Subcutaneous adipose tissue (tissue), 4 donors: ENCODE results near the gene ZNF628. TPM values are rescaled to one million over a fixed set of nuclear protein-coding genes. Genes with fewer than 3 reads are reported as not detected.

Experiments used
- total RNA-seq, 4 donors: library from RNA; depleted of rRNA; stranded (reverse); fragments of >200 nt; gene quantifications; one replicate each; pipeline ENCODE4 v1.1.0, GENCODE V29; 2016
- TF ChIP-seq, protein P1 (sequence below): fragments of 450-650 bp; IDR thresholded peaks from one replicate; pipeline ENCODE4 v1.5.1; 2016; ENCODE audit warnings: low read depth, mild to moderate bottlenecking, control low read depth, antibody characterized with exemption, moderate library complexity

ZNF628 gene
- total RNA-seq, 4 donors from 2014 or later: 0.88 to 2.6 (median 2.3) TPM

- TF ChIP-seq, protein P1, sequence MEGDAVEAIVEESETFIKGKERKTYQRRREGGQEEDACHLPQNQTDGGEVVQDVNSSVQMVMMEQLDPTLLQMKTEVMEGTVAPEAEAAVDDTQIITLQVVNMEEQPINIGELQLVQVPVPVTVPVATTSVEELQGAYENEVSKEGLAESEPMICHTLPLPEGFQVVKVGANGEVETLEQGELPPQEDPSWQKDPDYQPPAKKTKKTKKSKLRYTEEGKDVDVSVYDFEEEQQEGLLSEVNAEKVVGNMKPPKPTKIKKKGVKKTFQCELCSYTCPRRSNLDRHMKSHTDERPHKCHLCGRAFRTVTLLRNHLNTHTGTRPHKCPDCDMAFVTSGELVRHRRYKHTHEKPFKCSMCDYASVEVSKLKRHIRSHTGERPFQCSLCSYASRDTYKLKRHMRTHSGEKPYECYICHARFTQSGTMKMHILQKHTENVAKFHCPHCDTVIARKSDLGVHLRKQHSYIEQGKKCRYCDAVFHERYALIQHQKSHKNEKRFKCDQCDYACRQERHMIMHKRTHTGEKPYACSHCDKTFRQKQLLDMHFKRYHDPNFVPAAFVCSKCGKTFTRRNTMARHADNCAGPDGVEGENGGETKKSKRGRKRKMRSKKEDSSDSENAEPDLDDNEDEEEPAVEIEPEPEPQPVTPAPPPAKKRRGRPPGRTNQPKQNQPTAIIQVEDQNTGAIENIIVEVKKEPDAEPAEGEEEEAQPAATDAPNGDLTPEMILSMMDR: no peak
Measured at GRCh38 chr19:55527197-55528029, 51.0 kb downstream of the ZNF628 start.

- TF ChIP-seq, protein P1: no peak
Measured at GRCh38 chr19:55528030-55528803, 51.8 kb downstream of the ZNF628 start.

GRCh38 chr19:55529636-55530234 is 53.3 kb downstream of the ZNF628 start:
- TF ChIP-seq, protein P1: no peak

- TF ChIP-seq, protein P1: no peak
Measured at GRCh38 chr19:55530996-55531395, 54.6 kb downstream of the ZNF628 start.

Other genes starting within 250 kb of the ZNF628 start
- gene TMEM86B, start 247.9 kb upstream of the ZNF628 start, total RNA-seq: 1 to 10 TPM in 1 of 4 donors, under 1 TPM in 1, not detected in 2; 0.22 to 2.3 TPM
- gene PPP6R1, start 217.6 kb upstream of the ZNF628 start, total RNA-seq: 10 to 100 TPM; 23.6 to 42.8 (median 26.6) TPM
- 10 to 100 TPM in 2 of 4 donors, 1 to 10 TPM in 2; 4.9 to 17.9 (median 10.4) TPM for gene HSPBP1, start 196.5 kb upstream of the ZNF628 start, total RNA-seq
- 1 to 10 TPM in 1 of 4 donors, under 1 TPM in 1, not detected in 2; 0.38 to 1.1 TPM for gene BRSK1, start 192.6 kb upstream of the ZNF628 start, total RNA-seq
- 10 to 100 TPM in 3 of 4 donors, 1 to 10 TPM in 1; 10.0 to 17.8 (median 14.4) TPM for gene TMEM150B, start 151.3 kb upstream of the ZNF628 start, total RNA-seq
- 10 to 100 TPM in 1 of 4 donors, 1 to 10 TPM in 3; 7.0 to 24.1 (median 8.0) TPM for gene KMT5C, start 136.7 kb upstream of the ZNF628 start, total RNA-seq
- not detected for gene COX6B2, start 121.9 kb upstream of the ZNF628 start, total RNA-seq
- not detected for gene GARIN5B, start 113.4 kb upstream of the ZNF628 start, total RNA-seq
- not detected for gene IL11, start 106.2 kb upstream of the ZNF628 start, total RNA-seq
- not detected for gene TMEM190, start 99.8 kb upstream of the ZNF628 start, total RNA-seq
- 1 to 10 TPM in 1 of 4 donors, under 1 TPM in 1, not detected in 2; 0.44 to 2.8 TPM for gene TMEM238, start 92.3 kb upstream of the ZNF628 start, total RNA-seq
- 100 to 1,000 TPM; 283 to 590 (median 367) TPM for gene RPL28, start 90.7 kb upstream of the ZNF628 start, total RNA-seq
- gene UBE2S, start 68.8 kb upstream of the ZNF628 start, total RNA-seq: 10 to 100 TPM in 1 of 4 donors, 1 to 10 TPM in 3; 4.1 to 12.8 (median 8.6) TPM
- gene SHISA7, start 33.3 kb upstream of the ZNF628 start, total RNA-seq: under 1 TPM in 1 of 4 donors, not detected in 3; 0.16 TPM
- 10 to 100 TPM; 38.2 to 62.4 (median 45.7) TPM for gene ISOC2, start 15.0 kb upstream of the ZNF628 start, total RNA-seq
- not detected for gene C19orf85, start 11.9 kb upstream of the ZNF628 start, total RNA-seq
- gene NAT14, start 8.6 kb downstream of the ZNF628 start, total RNA-seq: 1 to 10 TPM; 1.0 to 2.3 (median 1.6) TPM
- gene SSC5D, start 11.8 kb downstream of the ZNF628 start, total RNA-seq: 10 to 100 TPM in 2 of 4 donors, 1 to 10 TPM in 2; 2.1 to 16.7 (median 9.1) TPM
- gene SBK2, start 60.5 kb downstream of the ZNF628 start, total RNA-seq: not detected
- not detected for gene SBK3, start 68.9 kb downstream of the ZNF628 start, total RNA-seq
- 1 to 10 TPM in 1 of 4 donors, under 1 TPM in 2, not detected in 1; 0.51 to 5.3 (median 0.66) TPM for gene ZNF579, start 104.2 kb downstream of the ZNF628 start, total RNA-seq
- 10 to 100 TPM in 1 of 4 donors, 1 to 10 TPM in 3; 1.8 to 12.1 (median 2.7) TPM for gene FIZ1, start 122.9 kb downstream of the ZNF628 start, total RNA-seq
- 10 to 100 TPM in 3 of 4 donors, 1 to 10 TPM in 1; 3.8 to 33.5 (median 26.4) TPM for gene ZNF524, start 123.7 kb downstream of the ZNF628 start, total RNA-seq
- gene ZNF865, start 129.0 kb downstream of the ZNF628 start, total RNA-seq: 1 to 10 TPM; 1.8 to 8.9 (median 3.6) TPM
- 1 to 10 TPM; 1.3 to 6.0 (median 2.3) TPM for gene ZNF784, start 147.9 kb downstream of the ZNF628 start, total RNA-seq
- gene ZNF580, start 164.4 kb downstream of the ZNF628 start, total RNA-seq: 10 to 100 TPM in 3 of 4 donors, 1 to 10 TPM in 1; 5.9 to 35.4 (median 12.3) TPM
- gene ZNF581, start 167.0 kb downstream of the ZNF628 start, total RNA-seq: 10 to 100 TPM in 3 of 4 donors, 1 to 10 TPM in 1; 6.4 to 25.5 (median 19.0) TPM
- 10 to 100 TPM in 1 of 4 donors, 1 to 10 TPM in 3; 1.8 to 24.1 (median 8.4) TPM for gene CCDC106, start 171.6 kb downstream of the ZNF628 start, total RNA-seq
- 10 to 100 TPM; 51.8 to 96.8 (median 72.5) TPM for gene U2AF2, start 178.4 kb downstream of the ZNF628 start, total RNA-seq
- gene EPN1, start 198.6 kb downstream of the ZNF628 start, total RNA-seq: 100 to 1,000 TPM in 1 of 4 donors, 10 to 100 TPM in 3; 27.6 to 118 (median 59.7) TPM